Fibroblast of skin of right quadriceps (primary cell): Measurements from ENCODE around the gene GCDH.

Experiments used
- DNase-seq: peaks from one replicate; pipeline ENCODE4 v3.0.0-alpha.2; 2013

The GCDH gene

DNA sequence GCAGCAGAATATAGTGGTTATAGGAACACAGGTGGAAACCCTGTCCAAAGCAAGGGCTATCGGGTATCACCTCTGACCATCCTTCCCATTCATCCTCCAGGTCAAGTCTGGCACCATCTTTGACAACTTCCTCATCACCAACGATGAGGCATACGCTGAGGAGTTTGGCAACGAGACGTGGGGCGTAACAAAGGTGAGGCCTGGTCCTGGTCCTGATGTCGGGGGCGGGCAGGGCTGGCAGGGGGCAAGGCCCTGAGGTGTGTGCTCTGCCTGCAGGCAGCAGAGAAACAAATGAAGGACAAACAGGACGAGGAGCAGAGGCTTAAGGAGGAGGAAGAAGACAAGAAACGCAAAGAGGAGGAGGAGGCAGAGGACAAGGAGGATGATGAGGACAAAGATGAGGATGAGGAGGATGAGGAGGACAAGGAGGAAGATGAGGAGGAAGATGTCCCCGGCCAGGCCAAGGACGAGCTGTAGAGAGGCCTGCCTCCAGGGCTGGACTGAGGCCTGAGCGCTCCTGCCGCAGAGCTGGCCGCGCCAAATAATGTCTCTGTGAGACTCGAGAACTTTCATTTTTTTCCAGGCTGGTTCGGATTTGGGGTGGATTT, 52.6 kb downstream of the GCDH start:
- DNase-seq: no peak

DNA sequence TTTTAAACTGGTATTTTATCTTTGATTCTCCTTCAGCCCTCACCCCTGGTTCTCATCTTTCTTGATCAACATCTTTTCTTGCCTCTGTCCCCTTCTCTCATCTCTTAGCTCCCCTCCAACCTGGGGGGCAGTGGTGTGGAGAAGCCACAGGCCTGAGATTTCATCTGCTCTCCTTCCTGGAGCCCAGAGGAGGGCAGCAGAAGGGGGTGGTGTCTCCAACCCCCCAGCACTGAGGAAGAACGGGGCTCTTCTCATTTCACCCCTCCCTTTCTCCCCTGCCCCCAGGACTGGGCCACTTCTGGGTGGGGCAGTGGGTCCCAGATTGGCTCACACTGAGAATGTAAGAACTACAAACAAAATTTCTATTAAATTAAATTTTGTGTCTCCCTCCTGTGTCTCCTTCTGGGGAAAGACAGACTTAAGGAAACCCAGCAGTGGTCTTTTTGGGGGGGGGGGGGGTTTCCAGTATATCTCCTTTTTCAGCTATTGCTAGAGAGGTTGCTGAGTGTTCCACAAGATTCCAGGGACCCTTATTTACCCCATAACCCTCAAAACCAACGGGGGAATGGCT, 53.2 kb downstream of the GCDH start:
- no peak for DNase-seq

GRCh38 chr19:12945479-12946091, 54.6 kb downstream of the GCDH start, which contains the start of gene RAD23A:
Gene RAD23A (plus strand): TSS chr19:12945862. CDS start chr19:12945949, 87 bp downstream.
- DNase-seq: peak; percentile 99

- peak; percentile 78 for DNase-seq
Observed at GRCh38 chr19:12946092-12946721, 55.2 kb downstream of the GCDH start.

GRCh38 chr19:12946731-12947496, 56.0 kb downstream of the GCDH start:
- no peak for DNase-seq

- no peak for DNase-seq
Observed at GRCh38 chr19:12947702-12948611, 57.0 kb downstream of the GCDH start.

DNA sequence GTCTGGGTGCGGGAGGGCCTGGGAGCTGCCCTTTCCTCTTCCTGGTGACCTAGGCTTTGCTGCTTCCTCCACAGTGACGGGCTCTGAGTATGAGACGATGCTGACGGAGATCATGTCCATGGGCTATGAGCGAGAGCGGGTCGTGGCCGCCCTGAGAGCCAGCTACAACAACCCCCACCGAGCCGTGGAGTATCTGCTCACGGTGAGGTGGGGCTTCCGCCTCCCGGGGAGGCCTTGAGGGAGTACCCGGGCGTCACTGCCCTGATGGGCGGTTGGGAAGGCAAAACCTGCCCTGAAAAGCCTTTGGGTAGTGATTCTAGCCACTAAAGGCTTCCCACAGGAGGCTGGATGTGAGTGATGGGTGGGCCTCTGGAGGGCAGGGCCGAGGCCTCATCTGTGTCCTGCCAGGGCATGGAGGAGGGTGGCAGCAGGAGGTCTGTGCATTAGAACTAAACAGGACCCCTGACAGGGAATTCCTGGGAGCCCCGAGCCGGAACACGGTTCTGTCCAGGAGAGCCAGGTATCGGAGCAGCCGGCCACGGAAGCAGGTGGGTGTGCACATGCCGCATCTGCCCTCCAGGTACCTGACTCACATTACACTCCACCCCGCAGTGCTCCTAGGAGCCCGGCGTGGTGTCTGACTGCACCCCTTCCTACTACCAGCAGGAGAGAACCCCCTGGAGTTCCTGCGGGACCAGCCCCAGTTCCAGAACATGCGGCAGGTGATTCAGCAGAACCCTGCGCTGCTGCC, 57.8 kb downstream of the GCDH start:
- no peak for DNase-seq
